Liver (tissue), 9 donors: Measurements from ENCODE around the gene MUTYH. TPM values are rescaled to one million over a fixed set of nuclear protein-coding genes. Genes with fewer than 3 reads are reported as not detected.

ENCODE experiments used
- DNase-seq: peaks from one replicate; pipeline ENCODE4 v3.0.0-alpha.2; 2017; ENCODE audit warnings: low spot score
- H3K27ac ChIP-seq, 2 donors: one replicate each; pipeline ENCODE4 v1.7.0; 2013; ENCODE audit warnings: inconsistent platforms in 2 of 2, low read length in 2 of 2, control low read depth in 1 of 2, low read depth in 1 of 2, mild to moderate bottlenecking in 1 of 2
- H3K27me3 ChIP-seq, 4 donors: one replicate each; pipeline versions ENCODE4 v1.6.1 to v1.7.0; 2013; ENCODE audit warnings: low read length in 3 of 4, inconsistent platforms in 1 of 4, mild to moderate bottlenecking in 1 of 4, moderate library complexity in 1 of 4; ENCODE audit not compliant: control insufficient read depth in 4 of 4, insufficient read depth in 4 of 4
- H3K36me3 ChIP-seq, 4 donors: one replicate each; pipeline versions ENCODE4 v1.6.1 to v1.7.0; 2013; ENCODE audit warnings: low read length in 3 of 4, mild to moderate bottlenecking in 3 of 4, low read depth in 1 of 4, moderate library complexity in 1 of 4; ENCODE audit not compliant: control insufficient read depth in 4 of 4, insufficient read depth in 3 of 4
- H3K4me1 ChIP-seq, 4 donors: one replicate each; pipeline versions ENCODE4 v1.6.1 to v1.7.0; 2013; ENCODE audit warnings: low read length in 3 of 4, mild to moderate bottlenecking in 3 of 4, moderate library complexity in 1 of 4; ENCODE audit not compliant: control insufficient read depth in 4 of 4, insufficient read depth in 4 of 4
- H3K4me3 ChIP-seq, 3 donors: one replicate each; pipeline versions ENCODE4 v1.6.1 to v1.7.0; 2013; ENCODE audit warnings: low read length in 3 of 3, control low read depth in 1 of 3, low read depth in 1 of 3, mild to moderate bottlenecking in 1 of 3
- H3K9ac ChIP-seq, 2 donors: one replicate each; pipeline ENCODE4 v1.7.0; 2013; ENCODE audit warnings: low read length in 2 of 2, mild to moderate bottlenecking in 2 of 2, moderate library complexity in 2 of 2, control low read depth in 1 of 2, low read depth in 1 of 2
- H3K9me3 ChIP-seq, 4 donors: one replicate each; pipeline versions ENCODE4 v1.6.1 to v1.7.0; 2013; ENCODE audit warnings: low read length in 3 of 4; ENCODE audit not compliant: control insufficient read depth in 4 of 4
- CTCF ChIP-seq: fragments of 150-350 bp; IDR thresholded peaks from 2 replicates; pipeline ENCODE4 v1.5.1; 2017; ENCODE audit warnings: improper control_type of control experiment, low read depth, low read length; ENCODE audit not compliant: missing input control
- FOXA1 ChIP-seq: IDR thresholded peaks from 2 replicates; pipeline ENCODE4 v1.6.1; 2016; ENCODE audit warnings: antibody characterized with exemption
- FOXA2 ChIP-seq: IDR thresholded peaks from 2 replicates; pipeline ENCODE4 v1.6.1; 2016; ENCODE audit warnings: antibody characterized with exemption
- GABPA ChIP-seq, 2 donors: IDR thresholded peaks in 1 of 2; conservative IDR thresholded peaks in 1 of 2; 2 replicates each; pipeline ENCODE4 v1.6.1; 2016; ENCODE audit warnings: antibody characterized with exemption in 2 of 2, mild to moderate bottlenecking in 1 of 2, moderate library complexity in 1 of 2
- HNF4A ChIP-seq, 2 donors: conservative IDR thresholded peaks; 2 replicates each; pipeline ENCODE4 v1.6.1; 2016; ENCODE audit warnings: antibody characterized with exemption in 2 of 2, mild to moderate bottlenecking in 2 of 2
- HNF4G ChIP-seq: IDR thresholded peaks from 2 replicates; pipeline ENCODE4 v1.6.1; 2016; ENCODE audit warnings: antibody characterized with exemption
- JUND ChIP-seq, 2 donors: IDR thresholded peaks; 2 replicates each; pipeline ENCODE4 v1.6.1; 2016; ENCODE audit warnings: antibody characterized with exemption in 2 of 2
- NR2F2 ChIP-seq: IDR thresholded peaks from 2 replicates; pipeline ENCODE4 v1.6.1; 2016; ENCODE audit warnings: antibody characterized with exemption
- RXRA ChIP-seq, 2 donors: IDR thresholded peaks; 2 replicates each; pipeline ENCODE4 v1.6.1; 2017 to 2018; ENCODE audit warnings: antibody characterized with exemption in 2 of 2, mild to moderate bottlenecking in 1 of 2
- SP1 ChIP-seq: IDR thresholded peaks from 2 replicates; pipeline ENCODE4 v1.6.1; 2018; ENCODE audit warnings: antibody characterized with exemption, mild to moderate bottlenecking
- TAF1 ChIP-seq: conservative IDR thresholded peaks from 2 replicates; pipeline ENCODE4 v1.6.1; 2016; ENCODE audit warnings: antibody characterized with exemption, mild to moderate bottlenecking
- YY1 ChIP-seq: IDR thresholded peaks from 2 replicates; pipeline ENCODE4 v1.6.1; 2016; ENCODE audit warnings: antibody characterized with exemption, mild to moderate bottlenecking
- WGBS: extraction: QIAGEN DNeasy Blood & Tissue Kit; methylation state at CpG from one replicate; pipeline ENCODE4 v1.1.7; 2013; 5-methylcytosine and 5-hydroxymethylcytosine counted together
- polyA plus RNA-seq, 2 donors: library from polyadenylated mRNA; stranded (reverse) in 1 of 2; unstranded in 1 of 2; fragments of 200-250 nt in 1 of 2; fragments of >200 nt in 1 of 2; fragmentation: Nextera tagmentation in 1 of 2; extraction: Ambion mirVana in 1 of 2; gene quantifications; one replicate each; pipeline versions ENCODE4 v1.2.1 to v1.2.3, GENCODE V29; 2013 to 2015
- total RNA-seq, 2 donors: library from RNA; depleted of rRNA; stranded (reverse); fragments of >200 nt; gene quantifications; one replicate each; pipeline ENCODE4 v1.2.3, GENCODE V29; 2014
- TF ChIP-seq, protein P1 (sequence below): IDR thresholded peaks from 2 replicates; pipeline ENCODE4 v1.6.1; 2016; ENCODE audit warnings: antibody characterized with exemption
- TF ChIP-seq, protein P2 (sequence below): IDR thresholded peaks from 2 replicates; pipeline ENCODE4 v1.6.1; 2016; ENCODE audit warnings: antibody characterized with exemption
- TF ChIP-seq, protein P3 (sequence below): IDR thresholded peaks from 2 replicates; pipeline ENCODE4 v1.6.1; 2016; ENCODE audit warnings: antibody characterized with exemption, mild to moderate bottlenecking
- donor health status: healthy.
- donor health status: healthy.
- donor health status: healthy.
- donor health status: healthy.
- donor health status: healthy.

The MUTYH gene
- total and polyA plus RNA-seq, 4 donors = 5.2 to 10.0 (median 8.2) TPM

GRCh38 chr1:45353685-45354084 lies 13.4 kb upstream of the MUTYH start:
- Histone ChIP-seq H3K9ac (no peak overlapping the region), H3K36me3 (peaks cover 0 to 2% (median 0%) of the 10 kb centered on the region in 4 donors), H3K27ac (no peak overlapping the region), H3K4me1 (peaks cover 0 to 12% (median 8%) of the 10 kb centered on the region in 4 donors), H3K9me3 (no peaks in the 10 kb centered on the region), H3K27me3 (no peaks in the 10 kb centered on the region), H3K4me3 (no peak overlapping the region)
- 84% methylated on average over 2 of the region's 2 CpGs for WGBS
- no peak for DNase-seq
- TF ChIP-seq SP1 (no peak), CTCF (no peak), HNF4A (conservative IDR thresholded peaks at IDR 0.05) (no peak), FOXA1 (no peak), HNF4G (no peak), JUND (IDR thresholded peaks at IDR 0.05) (no peak)

GRCh38 chr1:45351508-45351907 lies 11.3 kb upstream of the MUTYH start:
- Histone ChIP-seq H3K9ac (no peak overlapping the region), H3K9me3 (no peaks in the 10 kb centered on the region), H3K36me3 (peaks cover 0 to 3% (median 0%) of the 10 kb centered on the region in 4 donors), H3K27me3 (no peaks in the 10 kb centered on the region), H3K4me1 (peaks cover 0 to 14% (median 10%) of the 10 kb centered on the region in 4 donors), H3K27ac (no peak overlapping the region), H3K4me3 (no peak overlapping the region)
- DNase-seq = no peak
- TF ChIP-seq CTCF (no peak), YY1 (no peak), TAF1 (no peak), NR2F2 (no peak), HNF4A (conservative IDR thresholded peaks at IDR 0.05) (no peak), FOXA2 (no peak)
- 82% methylated on average over 5 of the region's 5 CpGs for WGBS

DNA sequence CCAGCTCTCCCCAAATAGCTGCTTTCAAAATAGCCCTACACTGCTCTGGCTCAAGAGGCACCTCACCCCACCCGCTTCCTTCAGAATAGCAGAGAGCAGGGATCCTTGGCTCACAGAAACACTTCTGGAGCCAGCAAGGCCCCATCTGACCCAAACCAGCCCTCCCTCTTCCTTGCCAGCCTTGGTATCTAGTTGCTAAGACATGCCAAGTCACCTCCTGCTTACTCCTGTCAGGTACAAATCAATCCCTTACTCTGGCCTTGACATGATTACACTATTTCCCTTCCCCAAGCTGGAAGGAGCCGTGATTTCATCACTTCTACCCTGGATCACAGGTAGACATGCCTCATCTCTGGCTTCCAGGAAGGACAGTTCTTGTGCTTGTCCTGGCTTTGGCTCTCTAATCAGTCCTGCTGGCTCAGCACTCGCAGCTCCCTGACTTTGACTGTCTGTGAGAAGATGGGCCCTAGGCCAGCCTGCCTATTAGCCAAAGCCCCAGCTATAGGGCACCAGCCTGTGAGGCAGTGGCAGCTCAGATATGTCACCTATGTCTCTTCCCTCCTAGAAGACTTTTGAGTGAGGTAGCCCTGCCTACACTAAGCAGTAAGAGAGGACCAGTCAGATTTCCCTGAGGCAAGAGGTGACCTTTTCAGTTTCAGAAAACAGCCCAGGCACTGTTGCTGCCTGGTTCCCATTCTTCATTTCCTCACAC lies 8.9 kb upstream of the MUTYH start:
- Histone ChIP-seq H3K4me3 (no peak overlapping the region), H3K36me3 (peaks cover 0 to 26% (median 6%) of the 10 kb centered on the region in 4 donors), H3K27ac (no peak overlapping the region), H3K9me3 (no peaks in the 10 kb centered on the region), H3K9ac (no peak overlapping the region), H3K4me1 (peaks cover 0 to 14% (median 10%) of the 10 kb centered on the region in 4 donors), H3K27me3 (no peaks in the 10 kb centered on the region)
- 56% methylated on average over 3 of the region's 3 CpGs for WGBS
- no peak for DNase-seq
- TF ChIP-seq SP1 (no peak), GABPA (IDR thresholded peaks at IDR 0.05 in 1 of 2, conservative IDR thresholded peaks at IDR 0.05 in 1 of 2) (no peak), RXRA (IDR thresholded peaks at IDR 0.05) (no peak)
- TF ChIP-seq, protein P1, sequence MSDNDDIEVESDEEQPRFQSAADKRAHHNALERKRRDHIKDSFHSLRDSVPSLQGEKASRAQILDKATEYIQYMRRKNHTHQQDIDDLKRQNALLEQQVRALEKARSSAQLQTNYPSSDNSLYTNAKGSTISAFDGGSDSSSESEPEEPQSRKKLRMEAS = no peak
- TF ChIP-seq, protein P2, sequence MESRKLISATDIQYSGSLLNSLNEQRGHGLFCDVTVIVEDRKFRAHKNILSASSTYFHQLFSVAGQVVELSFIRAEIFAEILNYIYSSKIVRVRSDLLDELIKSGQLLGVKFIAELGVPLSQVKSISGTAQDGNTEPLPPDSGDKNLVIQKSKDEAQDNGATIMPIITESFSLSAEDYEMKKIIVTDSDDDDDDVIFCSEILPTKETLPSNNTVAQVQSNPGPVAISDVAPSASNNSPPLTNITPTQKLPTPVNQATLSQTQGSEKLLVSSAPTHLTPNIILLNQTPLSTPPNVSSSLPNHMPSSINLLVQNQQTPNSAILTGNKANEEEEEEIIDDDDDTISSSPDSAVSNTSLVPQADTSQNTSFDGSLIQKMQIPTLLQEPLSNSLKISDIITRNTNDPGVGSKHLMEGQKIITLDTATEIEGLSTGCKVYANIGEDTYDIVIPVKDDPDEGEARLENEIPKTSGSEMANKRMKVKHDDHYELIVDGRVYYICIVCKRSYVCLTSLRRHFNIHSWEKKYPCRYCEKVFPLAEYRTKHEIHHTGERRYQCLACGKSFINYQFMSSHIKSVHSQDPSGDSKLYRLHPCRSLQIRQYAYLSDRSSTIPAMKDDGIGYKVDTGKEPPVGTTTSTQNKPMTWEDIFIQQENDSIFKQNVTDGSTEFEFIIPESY = no peak
- TF ChIP-seq, protein P3, sequence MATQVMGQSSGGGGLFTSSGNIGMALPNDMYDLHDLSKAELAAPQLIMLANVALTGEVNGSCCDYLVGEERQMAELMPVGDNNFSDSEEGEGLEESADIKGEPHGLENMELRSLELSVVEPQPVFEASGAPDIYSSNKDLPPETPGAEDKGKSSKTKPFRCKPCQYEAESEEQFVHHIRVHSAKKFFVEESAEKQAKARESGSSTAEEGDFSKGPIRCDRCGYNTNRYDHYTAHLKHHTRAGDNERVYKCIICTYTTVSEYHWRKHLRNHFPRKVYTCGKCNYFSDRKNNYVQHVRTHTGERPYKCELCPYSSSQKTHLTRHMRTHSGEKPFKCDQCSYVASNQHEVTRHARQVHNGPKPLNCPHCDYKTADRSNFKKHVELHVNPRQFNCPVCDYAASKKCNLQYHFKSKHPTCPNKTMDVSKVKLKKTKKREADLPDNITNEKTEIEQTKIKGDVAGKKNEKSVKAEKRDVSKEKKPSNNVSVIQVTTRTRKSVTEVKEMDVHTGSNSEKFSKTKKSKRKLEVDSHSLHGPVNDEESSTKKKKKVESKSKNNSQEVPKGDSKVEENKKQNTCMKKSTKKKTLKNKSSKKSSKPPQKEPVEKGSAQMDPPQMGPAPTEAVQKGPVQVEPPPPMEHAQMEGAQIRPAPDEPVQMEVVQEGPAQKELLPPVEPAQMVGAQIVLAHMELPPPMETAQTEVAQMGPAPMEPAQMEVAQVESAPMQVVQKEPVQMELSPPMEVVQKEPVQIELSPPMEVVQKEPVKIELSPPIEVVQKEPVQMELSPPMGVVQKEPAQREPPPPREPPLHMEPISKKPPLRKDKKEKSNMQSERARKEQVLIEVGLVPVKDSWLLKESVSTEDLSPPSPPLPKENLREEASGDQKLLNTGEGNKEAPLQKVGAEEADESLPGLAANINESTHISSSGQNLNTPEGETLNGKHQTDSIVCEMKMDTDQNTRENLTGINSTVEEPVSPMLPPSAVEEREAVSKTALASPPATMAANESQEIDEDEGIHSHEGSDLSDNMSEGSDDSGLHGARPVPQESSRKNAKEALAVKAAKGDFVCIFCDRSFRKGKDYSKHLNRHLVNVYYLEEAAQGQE = no peak
